NOMO-1 treated with dmso at 0.1 percent for 144 hours (cell line): ENCODE data around the gene SORBS1.

Experiments used
- DNase-seq: peaks from one replicate; lab custom pipeline; 2025; ENCODE audit not compliant: unreplicated experiment; lab: John Stamatoyannopoulos, UW

Gene SORBS1

GRCh38 chr10:95566136-95566535, 5.0 kb upstream of the SORBS1 start:
- DNase-seq = no peak

- no peak for DNase-seq
These were observed 4.2 kb upstream of the SORBS1 start for GRCh38 chr10:95565336-95565735.

- no peak for DNase-seq
These were observed 3.1 kb upstream of the SORBS1 start for GRCh38 chr10:95564291-95564690.

- no peak for DNase-seq
These were observed 1.3 kb upstream of the SORBS1 start for GRCh38 chr10:95562341-95562965.

DNA sequence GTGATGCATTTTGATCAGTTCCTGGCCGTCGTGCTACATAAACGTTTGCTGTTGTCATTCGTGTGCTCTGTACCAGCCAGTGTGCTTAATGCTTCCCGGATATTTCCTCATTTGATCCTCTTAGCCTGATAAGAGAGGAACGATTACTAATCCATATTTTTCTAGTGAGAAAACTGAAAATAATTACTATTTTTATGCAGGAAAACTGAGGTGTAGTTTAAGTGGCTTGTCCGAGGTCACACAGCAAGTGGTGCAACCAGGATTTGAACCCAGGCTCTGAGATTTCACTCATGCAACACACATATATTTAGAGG, 650 bp upstream of the SORBS1 start:
- no peak for DNase-seq

- no peak for DNase-seq
These were observed 644 bp downstream of the SORBS1 start for GRCh38 chr10:95560278-95561176.

- no peak for DNase-seq
These were observed 1.3 kb downstream of the SORBS1 start for GRCh38 chr10:95559896-95560277.

DNA sequence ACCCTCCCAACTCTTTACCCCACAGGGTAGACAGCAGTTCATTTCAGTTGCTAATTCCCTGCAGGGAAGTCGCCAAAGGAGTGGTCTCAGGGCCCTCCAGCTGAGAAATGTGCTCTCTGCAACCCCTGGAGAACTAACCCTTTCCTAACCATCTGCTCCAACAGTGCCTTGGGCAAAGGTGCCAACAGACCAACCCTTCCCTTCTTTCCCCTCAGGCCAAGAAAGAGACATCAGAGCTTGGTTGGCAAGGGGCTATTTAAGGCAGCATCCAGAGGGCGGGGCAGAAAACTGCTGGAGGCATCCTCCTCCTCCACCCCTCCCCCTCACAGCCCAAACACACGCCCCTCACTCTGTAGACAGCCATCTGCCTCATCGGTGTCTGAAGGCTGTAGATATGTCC, 1.7 kb downstream of the SORBS1 start:
- no peak for DNase-seq

DNA sequence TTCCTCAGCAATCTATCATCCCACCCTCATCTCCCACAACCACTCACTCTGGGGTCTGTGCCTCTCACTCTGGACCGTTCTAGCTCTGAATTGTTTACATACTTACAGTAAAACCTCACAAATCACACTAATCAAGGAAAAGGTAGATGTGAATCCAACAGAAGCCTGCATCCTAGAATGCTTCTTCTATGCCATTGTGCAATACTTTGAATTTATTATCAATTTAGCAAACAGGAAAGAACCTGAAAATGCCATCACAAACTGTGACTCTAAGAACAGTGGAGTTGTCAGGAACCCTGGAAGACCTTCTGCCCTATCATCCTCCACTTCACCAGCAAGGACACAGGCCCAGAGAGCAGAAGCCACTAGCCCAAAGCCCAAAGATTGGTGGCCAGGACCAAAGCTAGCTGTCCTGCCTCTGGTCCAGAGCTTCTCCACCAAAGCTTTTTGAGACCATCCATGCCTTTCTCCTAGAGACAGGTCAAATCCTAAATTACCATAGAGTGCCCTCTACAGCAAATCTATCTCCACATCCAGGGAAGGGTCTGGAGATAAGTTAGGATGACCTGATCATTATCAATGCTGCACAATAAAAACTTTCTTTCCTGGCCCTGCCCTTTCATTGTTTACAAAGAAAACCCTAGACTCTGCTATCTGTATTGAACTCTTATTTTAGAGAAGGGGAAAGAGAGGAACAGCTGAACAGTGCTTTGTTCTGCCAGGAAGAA, 2.4 kb downstream of the SORBS1 start:
- no peak for DNase-seq

DNA sequence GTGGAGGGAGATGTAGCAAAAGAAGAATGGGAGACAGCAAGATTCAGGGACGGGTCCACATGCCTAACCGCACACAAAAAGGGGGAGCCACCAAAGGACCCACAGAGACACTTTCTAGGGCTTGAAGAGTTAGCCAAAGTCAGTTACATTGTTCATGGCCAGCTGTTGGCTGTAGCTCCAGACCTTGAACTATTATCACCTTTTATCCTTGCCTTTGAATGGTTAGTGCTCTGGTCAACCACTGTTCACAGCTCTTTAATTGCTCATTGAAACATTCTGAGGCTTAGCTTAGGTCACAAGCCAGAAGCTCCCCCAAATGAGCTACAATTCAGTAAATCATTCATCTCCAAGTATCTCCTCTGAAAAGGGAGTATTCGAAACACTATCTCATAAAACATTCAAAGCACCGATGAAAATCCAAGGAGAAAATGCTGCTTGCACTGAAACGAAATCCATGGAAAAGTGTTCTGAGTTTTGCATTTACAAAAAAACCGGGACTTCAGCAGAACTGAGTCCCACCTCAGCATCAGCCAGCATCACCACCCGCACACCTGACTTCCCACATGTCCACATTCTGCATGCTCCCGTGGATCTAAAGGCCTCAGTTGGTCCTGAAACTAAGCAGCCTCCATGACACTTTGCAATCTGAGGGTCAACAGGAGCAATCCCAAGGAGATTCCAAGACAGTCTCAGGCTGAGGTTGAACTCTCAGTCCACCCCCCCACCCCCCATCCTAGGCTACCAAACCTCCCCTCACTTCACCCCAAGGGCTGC, 4.0 kb downstream of the SORBS1 start:
- no peak for DNase-seq

DNA sequence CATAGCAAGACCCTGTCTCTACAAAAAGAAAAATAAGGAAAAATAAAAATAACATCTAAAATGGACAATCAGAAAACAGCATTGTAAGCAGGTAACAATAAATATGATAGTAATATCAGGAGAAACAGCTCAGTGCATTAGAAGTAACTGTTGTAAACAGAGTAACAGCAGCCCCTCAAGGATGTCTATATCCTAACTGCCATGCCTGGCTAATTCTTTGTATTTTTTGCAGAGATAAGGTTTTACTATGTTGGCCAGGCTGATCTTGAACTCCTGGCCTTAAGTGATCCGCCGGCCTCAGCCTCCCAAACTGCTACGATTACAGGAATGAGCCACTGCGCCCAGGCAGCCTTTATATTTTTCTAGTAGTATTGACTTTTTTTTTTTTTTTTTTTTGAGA, 7.5 kb downstream of the SORBS1 start:
- DNase-seq = no peak

GRCh38 chr10:95552679-95553342, 8.4 kb downstream of the SORBS1 start:
- DNase-seq = no peak

DNA sequence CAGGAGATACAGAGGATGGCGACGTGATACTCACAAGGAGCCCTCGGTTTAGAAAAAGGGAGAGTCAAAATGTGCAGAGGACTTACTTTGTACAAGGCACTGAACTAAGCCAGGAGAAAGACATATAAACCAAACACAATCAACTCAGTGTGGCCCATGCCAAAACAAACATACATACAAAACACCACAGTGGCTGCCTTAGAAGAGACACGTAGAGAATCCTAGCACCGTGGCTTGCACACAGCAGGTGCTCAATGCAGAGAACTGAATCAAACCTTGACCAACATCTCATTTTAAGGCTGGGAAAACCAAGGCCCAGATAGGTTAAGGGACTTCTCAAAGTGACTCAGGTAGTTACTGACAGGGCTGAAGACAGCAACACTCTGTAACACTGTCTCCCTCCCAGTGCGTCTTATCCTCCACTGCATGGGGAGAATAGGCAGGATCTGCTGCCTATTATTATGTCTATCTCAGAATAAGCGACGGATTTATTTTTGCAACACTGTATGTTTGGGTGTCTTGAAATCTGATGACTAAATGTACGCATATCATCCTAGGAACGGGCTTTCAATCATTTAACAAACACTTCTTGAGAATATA, 11.0 kb downstream of the SORBS1 start:
- DNase-seq = no peak

DNA sequence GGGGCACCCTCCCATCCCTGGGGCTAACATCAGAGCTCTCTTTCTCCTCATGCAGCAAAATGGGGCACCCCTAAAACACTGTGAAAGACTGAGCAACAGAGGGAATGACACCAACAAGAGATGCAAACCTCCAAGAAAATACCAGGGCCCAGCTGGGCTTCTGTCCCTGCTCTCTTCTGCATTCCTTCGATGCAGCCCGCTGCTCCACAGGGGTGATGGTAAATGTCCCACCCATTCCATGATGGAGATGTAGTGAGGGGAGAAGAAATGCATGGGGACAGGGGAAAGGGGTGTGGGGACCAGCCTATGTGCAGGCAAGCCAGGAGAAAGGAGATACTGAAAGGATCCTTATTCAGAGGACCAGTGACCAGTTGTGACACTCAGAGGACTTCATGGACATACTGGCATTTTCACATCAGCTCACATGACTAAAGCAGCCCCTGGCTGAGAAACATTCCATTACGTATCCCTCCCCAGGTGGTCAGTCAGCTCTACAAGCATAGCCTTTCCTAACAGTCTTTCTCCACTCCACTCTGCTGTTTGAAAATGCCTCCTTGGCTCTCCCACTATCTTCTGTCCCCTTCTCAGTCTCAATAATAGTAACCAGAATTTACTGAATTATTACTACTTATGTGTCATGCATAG, 13.3 kb downstream of the SORBS1 start:
- no peak for DNase-seq

DNA sequence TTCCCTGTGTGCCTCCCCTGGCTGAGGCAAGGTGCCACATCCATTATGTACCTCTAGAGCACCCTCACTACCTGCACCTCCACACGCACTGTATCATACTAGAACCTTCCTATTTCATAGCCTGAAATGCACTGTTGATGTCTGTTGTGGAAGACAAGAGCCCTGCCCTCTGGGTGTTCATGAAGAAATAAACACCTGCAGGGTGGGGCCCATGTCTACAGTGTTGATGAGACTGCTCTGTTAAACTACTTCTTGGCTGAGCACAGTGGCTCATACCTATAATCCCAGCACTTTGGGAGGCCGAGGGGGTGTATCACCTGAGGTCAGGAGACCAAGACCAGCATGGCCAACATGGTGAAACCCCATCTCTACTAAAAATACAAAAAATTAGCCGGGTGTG, 14.0 kb downstream of the SORBS1 start:
- DNase-seq = no peak

DNA sequence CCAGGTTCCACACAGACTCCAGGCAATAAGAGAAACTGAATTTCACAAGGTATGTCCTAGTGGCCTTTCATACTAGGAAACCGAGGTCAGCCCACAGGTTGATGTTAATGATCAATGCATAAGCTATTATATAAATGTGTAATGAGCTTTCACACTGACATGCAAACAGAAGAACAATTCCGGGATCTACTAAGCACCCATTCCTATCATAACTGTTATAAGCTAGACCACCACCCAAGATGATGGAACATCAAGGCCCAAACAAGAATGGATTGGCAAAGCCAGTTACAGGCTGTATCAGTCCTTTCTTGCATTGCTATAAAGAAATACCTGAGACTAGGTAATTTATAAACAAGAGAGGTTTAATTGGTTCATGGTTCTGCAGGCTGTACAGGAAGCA, 15.2 kb downstream of the SORBS1 start:
- DNase-seq = no peak

- DNase-seq = no peak
These were observed 16.2 kb downstream of the SORBS1 start for GRCh38 chr10:95544783-95545500.

GRCh38 chr10:95543459-95543858, 17.7 kb downstream of the SORBS1 start:
- DNase-seq = no peak

GRCh38 chr10:95542761-95543160, 18.4 kb downstream of the SORBS1 start:
- DNase-seq = no peak
